Measurements from ENCODE around the gene CAMK4.

- no peak for TF ChIP-seq CTCF (IDR thresholded peaks at IDR 0.05)
- TF ChIP-seq POLR2A (IDR thresholded peaks at IDR 0.05): no peak
These were observed 17.5 kb downstream of the CAMK4 start for GRCh38 chr5:111241696-111242095.

Measured in uterus (tissue), 2 donors.